ENCODE results near the gene SPPL2B. TPM values are rescaled to one million over a fixed set of nuclear protein-coding genes. Genes with fewer than 3 reads are reported as not detected.
"Not testable (repeated sequence)": the region's sequence is repeated elsewhere in the genome, so short reads cannot be mapped to it uniquely, and the experiment has no call there.

Gene SPPL2B
- total RNA-seq (2014; rRNA removed; shearing (Covaris generic)): 12.1 and 15.1 TPM in 2 replicates

DNA sequence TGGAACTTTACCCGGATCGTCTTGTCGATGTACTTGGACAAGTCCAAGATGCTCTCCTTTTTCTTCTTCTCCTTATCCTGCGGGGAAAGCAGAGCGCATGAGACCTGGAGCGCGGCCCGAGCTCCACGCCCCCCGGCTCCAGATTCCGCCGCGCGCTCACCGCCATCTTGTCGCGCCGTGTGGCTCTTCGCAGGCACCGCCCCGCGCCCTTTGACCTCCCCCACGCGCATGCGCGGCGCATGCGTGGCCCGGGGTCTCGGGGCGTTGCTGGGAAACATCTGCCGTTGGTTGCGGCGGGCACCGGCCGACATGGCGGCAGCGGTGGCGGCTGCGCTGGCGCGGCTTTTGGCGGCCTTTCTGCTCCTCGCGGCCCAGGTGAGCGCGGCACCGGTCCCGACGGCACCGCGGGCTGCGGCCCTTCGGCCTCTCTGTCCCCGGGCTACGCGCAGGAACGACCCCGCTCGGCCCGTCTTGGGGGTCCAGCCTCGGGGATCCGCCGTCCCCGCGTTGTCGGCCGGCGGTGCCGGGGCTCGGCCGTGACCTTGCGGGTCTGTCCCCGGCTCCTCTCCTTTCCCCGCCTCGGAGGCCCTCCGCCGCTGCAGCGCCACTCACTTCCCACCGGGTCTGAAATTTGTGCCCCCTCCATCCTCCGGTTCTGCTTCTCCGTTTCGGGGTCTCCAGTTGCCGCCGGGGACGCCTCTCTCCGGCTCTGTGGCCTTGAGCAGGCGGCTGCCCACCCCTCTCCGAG lies at the start of gene SPPL2B, which contains the start of gene LSM7:
Gene SPPL2B, plus strand, starts transcription at position 284 of the 748 bp plus-strand sequence. Its CDS starts 26 bp downstream, at position 310.
Gene LSM7, minus strand, starts transcription at position 186 of the 748 bp plus-strand sequence. Its CDS starts 20 bp downstream, at position 166.
- peak; percentile 85 for DNase-seq (ENCODE audit: low read depth)

GRCh38 chr19:2280633-2281264 lies 47.7 kb upstream of the SPPL2B start:
- no peak for DNase-seq (ENCODE audit: low read depth)

DNA sequence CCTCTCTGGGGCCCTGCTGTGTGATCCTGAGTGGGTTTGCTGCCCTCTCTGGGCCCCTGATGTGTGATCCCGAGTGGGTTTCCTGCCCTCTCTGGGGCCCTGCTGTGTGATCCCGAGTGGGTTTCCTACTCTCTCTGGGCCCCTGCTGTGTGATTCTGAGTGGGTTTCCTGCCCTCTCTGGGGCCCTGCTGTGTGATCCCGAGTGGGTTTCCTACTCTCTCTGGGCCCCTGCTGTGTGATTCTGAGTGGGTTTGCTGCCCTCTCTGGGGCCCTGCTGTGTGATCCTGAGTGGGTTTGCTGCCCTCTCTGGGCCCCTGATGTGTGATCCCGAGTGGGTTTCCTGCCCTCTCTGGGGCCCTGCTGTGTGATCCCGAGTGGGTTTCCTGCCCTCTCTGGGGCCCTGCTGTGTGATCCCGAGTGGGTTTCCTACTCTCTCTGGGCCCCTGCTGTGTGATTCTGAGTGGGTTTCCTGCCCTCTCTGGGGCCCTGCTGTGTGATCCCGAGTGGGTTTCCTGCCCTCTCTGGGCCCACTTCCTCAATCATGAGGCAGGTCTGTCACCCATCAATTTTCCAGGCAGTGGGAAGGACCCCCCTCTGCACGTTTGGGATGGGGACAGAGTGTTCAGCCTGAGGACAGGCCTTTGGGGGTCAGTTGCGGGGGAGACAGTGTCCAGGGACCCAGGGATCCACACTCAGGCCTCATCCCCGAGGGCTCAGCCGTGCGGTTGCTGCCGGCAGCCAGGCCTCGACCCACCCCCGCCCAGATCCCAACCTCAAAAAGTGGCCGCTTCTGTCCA lies 47.0 kb upstream of the SPPL2B start:
- DNase-seq (ENCODE audit: low read depth): not testable (repeated sequence)

GRCh38 chr19:2282062-2282861 lies 46.2 kb upstream of the SPPL2B start, which contains the start of gene PEAK3:
Gene PEAK3 (minus strand): TSS chr19:2282175. CDS start chr19:2280931, 1,244 bp downstream.
- DNase-seq (ENCODE audit: low read depth): peak; percentile 72

DNA sequence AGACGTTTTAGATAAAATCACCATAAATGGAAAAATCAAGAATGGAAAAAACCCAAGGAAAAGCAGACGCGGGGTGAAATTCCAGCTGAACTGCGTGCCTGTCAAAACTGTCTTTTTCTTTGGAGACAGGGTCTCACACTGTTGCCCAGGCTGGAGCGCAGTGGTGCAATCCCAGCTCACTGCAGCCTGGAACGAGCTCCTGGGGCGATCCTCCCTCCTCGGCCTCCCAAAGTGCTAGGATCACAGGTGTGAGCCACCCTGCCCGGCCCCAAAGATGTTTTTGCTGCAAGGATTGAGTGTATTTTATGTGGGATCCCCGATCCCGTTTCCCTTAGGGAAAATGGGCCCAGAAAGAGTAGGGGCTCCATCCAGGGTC lies 45.6 kb upstream of the SPPL2B start:
- DNase-seq (ENCODE audit: low read depth): no peak

DNA sequence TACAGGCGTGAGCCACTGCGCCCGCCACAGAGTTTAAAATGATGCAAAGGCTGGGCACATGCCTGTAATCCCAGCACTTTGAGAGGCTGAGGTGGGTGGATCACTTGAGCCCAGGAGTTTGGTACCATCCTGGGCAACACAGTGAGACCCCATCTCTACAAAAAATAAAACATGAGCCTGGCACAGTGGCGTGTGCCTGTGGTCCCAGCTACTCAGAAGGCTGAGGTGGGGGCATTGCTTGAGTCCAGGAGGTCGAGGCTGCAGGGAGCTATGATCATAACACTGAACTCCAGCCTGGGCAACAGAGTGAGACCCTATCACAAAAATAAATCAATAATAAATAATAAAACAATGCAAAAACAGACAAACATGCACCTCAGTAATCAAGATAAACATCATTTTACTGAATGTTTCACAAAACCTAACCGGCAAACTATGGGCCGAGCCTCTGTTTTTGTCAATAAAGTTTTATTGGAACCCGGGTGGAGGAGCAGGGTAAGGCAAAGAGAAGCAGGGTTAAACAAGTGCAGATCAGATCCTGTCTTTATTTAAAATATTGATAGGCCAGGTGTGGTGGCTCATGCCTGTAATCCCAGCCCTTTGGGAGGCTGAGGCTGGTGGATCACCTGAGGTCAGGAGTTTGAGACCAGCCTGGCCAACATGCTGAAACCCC lies 44.5 kb upstream of the SPPL2B start:
- DNase-seq (ENCODE audit: low read depth): no peak

GRCh38 chr19:2286402-2287140 lies 41.9 kb upstream of the SPPL2B start:
- DNase-seq (ENCODE audit: low read depth): no peak

DNA sequence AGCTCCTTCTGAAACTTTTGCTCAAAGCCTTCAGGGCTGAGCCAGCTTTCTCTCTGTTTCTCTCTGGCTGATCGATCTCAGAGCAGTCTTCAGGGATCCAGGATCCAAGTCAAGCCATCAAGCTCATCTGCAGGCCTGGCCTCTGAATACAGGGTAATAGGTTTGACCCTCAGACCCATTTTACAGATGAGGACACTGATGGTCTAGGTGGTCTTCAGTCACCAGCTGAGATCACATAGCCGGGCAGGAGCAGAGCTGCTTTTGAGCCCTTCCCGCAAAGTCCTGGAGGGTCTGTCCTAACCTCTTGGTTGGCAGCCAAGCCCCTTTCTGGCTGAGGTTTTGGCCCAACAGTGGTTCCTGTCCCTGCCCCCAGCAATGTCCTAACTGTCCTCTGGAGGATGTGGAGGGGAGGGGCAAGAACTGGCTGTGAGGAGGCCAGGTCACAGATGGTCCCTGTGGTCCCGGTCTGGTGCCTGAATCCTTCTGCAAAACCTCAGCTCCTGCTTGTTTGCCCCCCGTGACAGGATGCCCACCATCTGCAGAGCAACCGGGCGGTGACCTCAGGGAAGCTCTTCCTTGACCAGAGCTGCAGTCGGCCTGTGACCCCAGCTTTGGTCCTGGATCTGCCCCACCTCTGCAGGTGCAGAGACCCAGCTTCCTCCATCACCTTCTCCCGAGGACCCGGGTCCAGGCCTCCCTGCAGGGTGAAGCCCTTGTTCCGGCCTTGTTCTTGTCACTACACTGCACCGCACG lies 40.7 kb upstream of the SPPL2B start:
- no peak for DNase-seq (ENCODE audit: low read depth)

- no peak for DNase-seq (ENCODE audit: low read depth)
Measured at GRCh38 chr19:2288338-2288817, 40.1 kb upstream of the SPPL2B start.

GRCh38 chr19:2288818-2289713 lies 39.4 kb upstream of the SPPL2B start:
- DNase-seq (ENCODE audit: low read depth): no peak

DNA sequence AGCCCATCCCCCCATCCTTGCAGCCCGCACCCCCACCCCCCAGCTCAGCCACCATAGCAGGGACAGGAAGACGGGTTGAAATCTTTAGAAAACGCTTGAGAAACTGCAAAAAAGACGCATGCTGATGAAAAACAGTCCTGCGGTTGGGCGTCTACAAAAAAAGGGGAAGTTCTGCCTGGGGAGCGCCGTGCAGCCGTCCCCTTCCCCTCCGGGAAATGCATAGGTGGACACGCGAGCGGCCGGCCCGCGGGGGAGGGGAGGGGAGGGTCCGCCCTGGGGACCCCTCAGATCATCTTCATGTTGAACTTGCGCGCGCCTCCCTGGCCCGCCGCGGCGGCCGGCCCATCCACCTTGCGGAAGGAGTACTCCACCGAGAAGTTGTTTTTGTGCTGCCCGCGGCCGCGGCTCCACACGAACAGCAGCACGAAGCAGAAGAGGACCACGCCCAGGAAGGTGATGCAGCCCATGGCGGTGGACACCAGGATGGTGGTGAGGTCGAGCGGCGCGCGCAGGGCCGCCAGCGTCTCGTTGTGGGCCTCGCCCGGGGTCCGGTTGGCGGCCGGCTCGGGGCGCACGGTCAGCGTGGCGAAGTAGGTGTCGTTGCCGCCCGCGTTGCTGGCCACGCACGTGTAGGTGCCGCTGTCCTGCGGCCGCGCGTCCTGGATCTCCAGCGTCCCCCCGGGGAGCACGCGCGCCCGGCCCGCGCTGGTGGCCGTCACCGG lies 38.6 kb upstream of the SPPL2B start:
- DNase-seq (ENCODE audit: low read depth): no peak

DNA sequence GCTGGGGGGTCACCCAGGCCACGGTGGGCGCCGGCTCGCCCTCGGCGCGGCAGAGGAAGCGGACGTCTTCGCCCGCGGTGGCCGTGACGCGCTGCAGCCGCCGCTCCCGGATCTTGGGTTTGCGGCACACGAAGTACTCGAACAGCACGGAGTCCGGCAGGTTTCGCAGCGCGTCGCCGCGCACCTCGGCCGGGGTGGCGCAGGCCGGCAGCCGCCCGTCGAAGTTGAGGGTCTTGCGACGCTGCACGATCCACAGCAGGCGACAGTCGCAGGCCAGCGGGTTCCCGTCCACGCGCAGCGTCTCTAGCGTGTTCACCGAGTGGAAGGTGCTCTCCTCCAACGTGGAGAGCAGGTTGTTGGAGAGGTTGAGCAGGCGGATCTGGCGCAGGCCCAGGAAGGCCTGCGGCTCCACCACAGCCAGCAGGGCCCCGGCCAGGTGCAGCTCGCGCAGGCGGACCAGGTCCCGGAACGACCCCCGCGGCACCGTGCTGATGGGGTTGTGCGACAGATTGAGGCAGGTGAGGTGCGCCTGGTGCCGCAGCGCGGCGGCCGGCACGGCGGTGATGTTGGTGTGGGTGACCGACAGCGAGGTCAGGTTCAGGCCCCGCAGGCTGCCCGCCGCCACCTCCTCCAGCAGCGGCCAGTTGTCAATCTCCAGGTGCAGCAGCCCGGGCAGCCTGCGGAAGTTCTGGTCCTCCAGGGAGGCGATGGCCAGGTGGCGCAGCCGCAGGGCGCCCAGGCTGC lies 37.9 kb upstream of the SPPL2B start:
- DNase-seq (ENCODE audit: low read depth): no peak

- DNase-seq (ENCODE audit: low read depth): no peak
Measured at GRCh38 chr19:2291185-2291751, 37.2 kb upstream of the SPPL2B start.

- peak; percentile 94 for DNase-seq (ENCODE audit: low read depth)
Measured at GRCh38 chr19:2294687-2295335, 33.7 kb upstream of the SPPL2B start.

- DNase-seq (ENCODE audit: low read depth): no peak
Measured at GRCh38 chr19:2296141-2296540, 32.3 kb upstream of the SPPL2B start.

DNA sequence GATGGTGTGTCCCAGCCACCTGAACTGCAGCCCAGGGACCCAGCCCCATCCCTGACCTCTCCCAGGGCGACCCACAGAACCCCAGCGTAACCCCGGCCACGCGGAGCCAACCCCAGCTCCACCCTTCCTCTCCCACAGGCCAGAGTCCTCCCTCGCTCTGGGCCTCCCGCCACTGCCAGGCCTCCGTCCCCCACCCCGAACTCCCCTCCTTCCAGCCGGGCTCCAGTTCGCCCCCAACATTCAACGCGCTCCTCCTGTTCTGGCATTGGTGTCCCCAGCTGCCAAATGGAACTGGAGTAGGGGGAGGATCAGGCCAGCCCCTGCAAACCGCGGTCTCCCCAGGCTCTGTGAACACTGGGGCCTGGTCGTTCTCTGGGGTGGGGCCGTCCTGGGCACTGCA lies 28.0 kb upstream of the SPPL2B start:
- DNase-seq (ENCODE audit: low read depth): no peak

All from RPMI7951 (cell line).